ENCODE data around the gene PLSCR4. TPM values are rescaled to one million over a fixed set of nuclear protein-coding genes. Genes with fewer than 3 reads are reported as not detected.
A peak's percentile ranks its signal among the peaks of the same experiment; 100 is the strongest.

PLSCR4 gene
- total and polyA plus RNA-seq, 12 donors = 4.6 to 16.4 (median 10.2) TPM

DNA sequence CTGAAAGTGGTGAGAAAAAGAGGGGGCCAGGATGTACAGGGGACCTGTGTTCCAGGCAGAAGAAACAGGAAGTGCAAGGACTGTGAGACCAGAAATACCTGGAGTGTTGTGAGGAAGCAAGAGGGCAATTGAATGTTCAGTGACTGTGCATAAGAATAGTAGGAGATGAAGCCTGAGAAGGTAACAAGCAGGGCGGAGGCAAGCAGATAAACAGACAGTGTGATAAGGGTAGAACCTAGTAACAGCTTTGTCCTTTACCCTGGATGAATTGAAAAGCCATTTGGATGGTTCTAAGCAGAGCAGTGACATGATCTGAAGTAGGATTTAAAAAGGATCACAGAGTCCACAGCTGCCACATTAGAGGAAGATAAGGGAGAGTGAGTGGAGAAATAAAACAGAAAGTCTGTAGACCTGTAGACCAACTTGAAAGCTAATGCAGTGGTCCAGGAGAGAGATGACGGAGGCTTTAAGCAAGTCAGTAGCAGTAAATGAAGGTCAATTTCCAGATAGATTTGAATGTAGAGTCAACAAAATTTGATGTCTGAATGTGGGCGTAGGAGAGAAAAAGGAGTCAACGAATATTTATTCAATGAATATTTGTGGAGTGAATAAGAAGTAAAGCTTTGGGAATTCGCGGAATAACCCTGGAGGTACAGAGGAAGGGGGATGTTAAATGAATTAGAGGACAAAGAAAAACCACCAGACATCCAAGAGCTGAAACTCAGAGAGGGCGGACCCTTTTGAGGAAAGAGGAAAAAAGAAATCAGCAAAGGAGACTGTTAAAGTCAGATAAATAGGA lies 85.7 kb downstream of the PLSCR4 start:
- H3K27ac ChIP-seq = peak overlapping the region in 5 of 10 donors; percentile 0 to 27 (median 7)
- peaks cover 0 to 29% (median 0%) of the 10 kb centered on the region in 7 donors for H3K27me3 ChIP-seq
- 77 to 83% methylated on average over 7 of the region's 7 CpGs for WGBS, 2 donors
- no peaks in the 10 kb centered on the region for H3K9me3 ChIP-seq
- no peak for TF ChIP-seq CTCF (IDR thresholded peaks at IDR 0.05)
- H3K36me3 ChIP-seq = no peaks in the 10 kb centered on the region
- DNase-seq (no peak), ATAC-seq (no peak)
- no peak overlapping the region for H3K4me3 ChIP-seq
- intact Hi-C loops (cut with DNase I) = loop anchor here in 4 of 10 donors (5.0 to 10.0 kb wide), 5 partner anchors 88 to 380 kb away; partner anchors contain the start of gene PLSCR1 (in 1 of the 4)
- H3K4me1 ChIP-seq = peaks cover 0 to 30% (median 11%) of the 10 kb centered on the region in 9 donors

DNA sequence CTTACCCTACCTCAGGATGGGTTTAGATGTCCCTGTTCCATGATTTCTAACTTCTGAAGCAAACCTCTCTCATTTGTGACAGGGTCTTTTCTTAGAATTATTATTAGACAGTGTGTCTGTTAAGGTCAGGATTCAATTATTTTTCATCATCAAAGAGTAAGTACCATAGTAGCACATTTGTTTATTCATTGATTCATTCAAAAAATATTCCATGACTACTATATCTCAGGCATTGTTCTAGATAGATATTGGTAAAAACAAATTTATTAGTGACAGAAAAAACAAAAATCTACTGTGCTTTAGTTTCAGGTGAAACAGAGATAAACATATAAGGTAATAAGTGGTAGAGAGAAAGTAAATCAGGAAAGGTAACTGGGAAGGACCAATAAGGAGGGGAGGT lies 86.4 kb downstream of the PLSCR4 start:
- intact Hi-C loops (cut with DNase I) = loop anchor here in 4 of 10 donors (5.0 to 10.0 kb wide), 5 partner anchors 87 to 380 kb away; partner anchors contain the start of gene PLSCR1 (in 1 of the 4)

DNA sequence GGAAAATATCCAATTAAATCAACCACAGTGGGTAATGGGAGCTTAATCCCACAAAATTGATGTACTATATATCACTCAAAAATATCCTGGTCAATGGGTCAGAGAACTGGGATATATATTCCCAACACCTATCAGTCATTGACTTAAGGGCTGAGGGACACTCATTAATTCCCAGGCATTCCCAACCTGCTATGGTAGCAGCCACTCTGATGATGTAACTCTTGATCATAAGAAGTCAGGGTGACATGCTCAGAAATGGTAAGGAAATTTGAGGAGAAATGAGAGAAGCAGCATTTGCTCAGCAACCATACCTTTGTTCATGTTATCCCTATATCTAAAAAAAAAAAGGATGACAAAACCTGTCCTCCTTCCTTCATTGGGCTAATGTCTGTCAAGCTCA lies 86.8 kb downstream of the PLSCR4 start:
- ATAC-seq = no peak

More for the DNA sequence above, 86.4 kb downstream of the PLSCR4 start:
- peaks cover 0 to 33% (median 11%) of the 10 kb centered on the region in 9 donors for H3K4me1 ChIP-seq
- no peak for DNase-seq
- TF ChIP-seq CTCF (IDR thresholded peaks at IDR 0.05) = no peak
- H3K27ac ChIP-seq = peak overlapping the region in 2 of 10 donors; percentile 0 to 11
- no peaks in the 10 kb centered on the region for H3K9me3 ChIP-seq
- no peak for ATAC-seq
- H3K4me3 ChIP-seq = no peak overlapping the region
- H3K36me3 ChIP-seq = no peaks in the 10 kb centered on the region
- H3K27me3 ChIP-seq = peaks cover 0 to 32% (median 0%) of the 10 kb centered on the region in 7 donors

More for the DNA sequence above, 86.8 kb downstream of the PLSCR4 start:
- peaks cover 0 to 38% (median 14%) of the 10 kb centered on the region in 9 donors for H3K4me1 ChIP-seq
- TF ChIP-seq CTCF (IDR thresholded peaks at IDR 0.05) = no peak
- intact Hi-C loops (cut with DNase I) = loop anchor here in 4 of 10 donors (5.0 to 10.0 kb wide), 5 partner anchors 87 to 381 kb away; partner anchors contain the start of gene PLSCR1 (in 1 of the 4)
- H3K27me3 ChIP-seq = peaks cover 0 to 32% (median 0%) of the 10 kb centered on the region in 7 donors
- H3K4me3 ChIP-seq = no peak overlapping the region
- H3K9me3 ChIP-seq = no peaks in the 10 kb centered on the region
- H3K36me3 ChIP-seq = no peaks in the 10 kb centered on the region
- peak overlapping the region in 1 of 10 donors; percentile 11 for H3K27ac ChIP-seq
- DNase-seq = no peak

Measured in heart right ventricle (tissue), 16 donors.